ENCODE data around the gene NALF2. TPM values are rescaled to one million over a fixed set of nuclear protein-coding genes. Genes with fewer than 3 reads are reported as not detected.

Gene NALF2
- total RNA-seq, 4 donors from 2014 or later: 0.33 TPM; not detected in 3

- Histone ChIP-seq H3K9me3 (no peaks in the 10 kb centered on the region), H3K36me3 (no peaks in the 10 kb centered on the region), H3K27me3 (no peaks in the 10 kb centered on the region), H3K4me3 (no peak overlapping the region), H3K4me1 (no peaks in the 10 kb centered on the region), H3K27ac (no peak overlapping the region)
- in situ Hi-C loops (cut with MboI; ENCODE audit: low sequenced_read_pairs in 4 of 4): loop anchor here in 3 of 4 donors (5.0 to 25.0 kb wide), 4 partner anchors 94 to 544 kb away; partner anchors contain the start of gene AWAT2 (in 1 of the 3)
- ATAC-seq (no peak), DNase-seq (no peak)
- intact Hi-C loops (cut with DNase I; ENCODE audit: low total_unique reads): no loop called here
- TF ChIP-seq POLR2A (IDR thresholded peaks at IDR 0.05) (no peak), CTCF (IDR thresholded peaks at IDR 0.05 in 4 of 5, conservative IDR thresholded peaks at IDR 0.05 in 1 of 5) (no peak)
These were observed 39.4 kb downstream of the NALF2 start for GRCh38 chrX:69543572-69543971.

GRCh38 chrX:69546417-69546816, 42.3 kb downstream of the NALF2 start:
- Histone ChIP-seq H3K9me3 (no peaks in the 10 kb centered on the region), H3K27ac (no peak overlapping the region), H3K4me1 (no peaks in the 10 kb centered on the region), H3K27me3 (no peaks in the 10 kb centered on the region), H3K4me3 (no peak overlapping the region), H3K36me3 (no peaks in the 10 kb centered on the region)
- intact Hi-C loops (cut with DNase I; ENCODE audit: low total_unique reads): no loop called here
- TF ChIP-seq CTCF (IDR thresholded peaks at IDR 0.05 in 4 of 5, conservative IDR thresholded peaks at IDR 0.05 in 1 of 5) (no peak), POLR2A (IDR thresholded peaks at IDR 0.05) (no peak)
- DNase-seq: no peak
- in situ Hi-C loops (cut with MboI; ENCODE audit: low sequenced_read_pairs in 4 of 4): loop anchor here in 2 of 4 donors (25.0 kb wide), 3 partner anchors 91 to 541 kb away; partner anchors contain the start of gene AWAT2 (in 1 of the 2)
- ATAC-seq: no peak

- in situ Hi-C loops (cut with MboI; ENCODE audit: low sequenced_read_pairs in 4 of 4): loop anchor here in 2 of 4 donors (25.0 kb wide), 3 partner anchors 90 to 540 kb away; partner anchors contain the start of gene AWAT2 (in 1 of the 2)
These were observed 42.9 kb downstream of the NALF2 start for GRCh38 chrX:69546978-69547377.

GRCh38 chrX:69551421-69552009, 47.4 kb downstream of the NALF2 start:
- H3K27me3 ChIP-seq: no peaks in the 10 kb centered on the region
- intact Hi-C loops (cut with DNase I; ENCODE audit: low total_unique reads): no loop called here
- no peak overlapping the region for H3K27ac ChIP-seq
- H3K36me3 ChIP-seq: no peaks in the 10 kb centered on the region
- TF ChIP-seq CTCF (IDR thresholded peaks at IDR 0.05 in 4 of 5, conservative IDR thresholded peaks at IDR 0.05 in 1 of 5) (no peak), POLR2A (IDR thresholded peaks at IDR 0.05) (no peak)
- H3K4me3 ChIP-seq: no peak overlapping the region
- no peaks in the 10 kb centered on the region for H3K4me1 ChIP-seq
- DNase-seq (no peak), ATAC-seq (no peak)
- H3K9me3 ChIP-seq: no peaks in the 10 kb centered on the region
- in situ Hi-C loops (cut with MboI; ENCODE audit: low sequenced_read_pairs in 4 of 4): no loop called here

More at GRCh38 chrX:69546978-69547377, 42.9 kb downstream of the NALF2 start:
- ATAC-seq (no peak), DNase-seq (no peak)
- TF ChIP-seq POLR2A (IDR thresholded peaks at IDR 0.05) (no peak), CTCF (IDR thresholded peaks at IDR 0.05 in 4 of 5, conservative IDR thresholded peaks at IDR 0.05 in 1 of 5) (no peak)
- Histone ChIP-seq H3K27ac (no peak overlapping the region), H3K9me3 (no peaks in the 10 kb centered on the region), H3K36me3 (no peaks in the 10 kb centered on the region), H3K4me3 (no peak overlapping the region), H3K27me3 (no peaks in the 10 kb centered on the region), H3K4me1 (no peaks in the 10 kb centered on the region)
- intact Hi-C loops (cut with DNase I; ENCODE audit: low total_unique reads): no loop called here
